Astrocyte (in vitro differentiated cells and primary cell): ENCODE measurements around the gene MRTFA.

Experiments used
- CTCF ChIP-seq: IDR thresholded peaks from 2 replicates; pipeline ENCODE4 v1.5.1; 2011; ENCODE audit warnings: low read depth, mild to moderate bottlenecking, inconsistent platforms, low read length, moderate library complexity; ENCODE audit not compliant: insufficient read depth
- EZH2 ChIP-seq: IDR thresholded peaks from 2 replicates; pipeline ENCODE4 v1.6.1; 2012; ENCODE audit warnings: mild to moderate bottlenecking, low read length, inconsistent platforms; ENCODE audit not compliant: insufficient read depth

- TF ChIP-seq CTCF (no peak), EZH2 (no peak)
Measured at GRCh38 chr22:40385036-40385782, 251.3 kb downstream of the MRTFA start.
